Subcutaneous adipose tissue (tissue), 4 donors: Measurements from ENCODE around the gene PMIS2. TPM values are rescaled to one million over a fixed set of nuclear protein-coding genes. Genes with fewer than 3 reads are reported as not detected.

Experiments
- CTCF ChIP-seq: fragments of 450-650 bp; IDR thresholded peaks from one replicate; pipeline ENCODE4 v1.5.1; 2016; ENCODE audit warnings: low read depth, mild to moderate bottlenecking, control low read depth, antibody characterized with exemption, moderate library complexity
- total RNA-seq, 4 donors: library from RNA; depleted of rRNA; stranded (reverse); fragments of >200 nt; gene quantifications; one replicate each; pipeline ENCODE4 v1.1.0, GENCODE V29; 2016

Gene PMIS2
- total RNA-seq, 4 donors from 2014 or later, result not detected

- TF ChIP-seq CTCF, result no peak
Measured at GRCh38 chr19:35545001-35545854, 40.7 kb upstream of the PMIS2 start, which contains the start of gene TMEM147. Gene TMEM147 (plus strand): TSS chr19:35545626. CDS start chr19:35545740, 114 bp downstream.

- TF ChIP-seq CTCF, result no peak
Measured at GRCh38 chr19:35545855-35546381, 40.1 kb upstream of the PMIS2 start.

DNA sequence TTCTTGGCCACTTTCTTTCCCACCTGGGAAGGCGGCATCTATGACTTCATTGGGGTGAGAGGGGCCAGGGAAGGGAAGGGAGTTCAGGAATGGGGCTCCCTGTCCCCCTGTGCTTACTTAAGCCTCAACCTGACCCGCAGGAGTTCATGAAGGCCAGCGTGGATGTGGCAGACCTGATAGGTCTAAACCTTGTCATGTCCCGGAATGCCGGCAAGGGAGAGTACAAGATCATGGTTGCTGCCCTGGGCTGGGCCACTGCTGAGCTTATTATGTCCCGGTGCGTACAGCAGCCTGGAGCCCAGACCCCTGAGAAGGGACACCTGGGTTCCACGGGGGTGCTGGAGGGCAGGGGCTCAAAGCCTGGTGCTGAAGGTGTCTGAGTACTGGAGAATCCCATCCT, 39.4 kb upstream of the PMIS2 start:
- TF ChIP-seq CTCF, result no peak

- no peak for TF ChIP-seq CTCF
Measured at GRCh38 chr19:35549174-35549788, 36.7 kb upstream of the PMIS2 start.

- no peak for TF ChIP-seq CTCF
Measured at GRCh38 chr19:35549879-35550523, 36.0 kb upstream of the PMIS2 start.

GRCh38 chr19:35551091-35551810, 34.7 kb upstream of the PMIS2 start:
- no peak for TF ChIP-seq CTCF
